GM12878 (cell line): Measurements from ENCODE around the gene NAAA. TPM values are rescaled to one million over a fixed set of nuclear protein-coding genes. Genes with fewer than 3 reads are reported as not detected.

ENCODE experiments used
- ATAC-seq: fragments of 200-7000 bp; cut with Tn5 transposase; 3 replicates; pipeline ENCODE4 v1.9.1; 2020; ENCODE audit warnings: mild to moderate bottlenecking, moderate library complexity
- BruUV-seq: library from RNA; stranded (reverse); fragments of 400-500 nt; replicated peaks from 2 replicates; lab custom pipeline; 2021; lab: Mats Ljungman, UMichigan
- CTCF ChIA-PET: fragments of 300-600 bp; sonication (Branson Sonifier 250); formaldehyde crosslinking; extraction: SDS; loops from one replicate; lab custom pipeline; 2021; ENCODE audit warnings: inconsistent platforms; lab: Yijun Ruan, JAX
- POLR2A ChIA-PET: fragments of 350-600 bp; formaldehyde crosslinking; extraction: SDS; loops from one replicate; lab custom pipeline; 2021; ENCODE audit warnings: inconsistent platforms; lab: Charles Lee
- RAD21 ChIA-PET: fragments of 300-600 bp; sonication (Branson Sonifier 250); formaldehyde crosslinking; loops from one replicate; lab custom pipeline; 2023; ENCODE audit warnings: antibody characterized with exemption; ENCODE audit not compliant: unreplicated experiment; lab: Charles Lee
- SMC1A ChIA-PET: fragments of 300-600 bp; sonication (Branson Sonifier 250); formaldehyde crosslinking; loops from one replicate; lab custom pipeline; 2023; ENCODE audit not compliant: unreplicated experiment, uncharacterized antibody; lab: Charles Lee
- DNase-seq: peaks from one replicate; pipeline ENCODE4 v3.0.0-alpha.2; 2011; ENCODE audit warnings: low read depth, low spot score
- FAIRE-seq: peaks from 3 replicates; lab custom pipeline; 2011; peaks lifted over from hg19 to GRCh38; lab: Jason Lieb, UNC
- H2AFZ ChIP-seq: 2 replicates; pipeline ENCODE4 v1.6.0; 2011; ENCODE audit warnings: low read depth, low read length, control low read depth; ENCODE audit not compliant: control insufficient read depth
- H3K27ac ChIP-seq: 2 replicates; pipeline ENCODE4 v1.5.1; 2011; ENCODE audit warnings: control low read depth; ENCODE audit not compliant: control insufficient read depth, insufficient read depth
- H3K27me3 ChIP-seq, 2 experiments: replicated peaks in 1 of 2; 2 replicates each; pipeline versions ENCODE4 v1.6.0 to v1.6.1; 2011; ENCODE audit warnings: low read length in 1 of 2; ENCODE audit not compliant: control insufficient read depth in 2 of 2, insufficient read depth in 2 of 2
- H3K36me3 ChIP-seq, 2 experiments: 2 replicates each; pipeline ENCODE4 v1.5.1; 2011; ENCODE audit warnings: low read length in 1 of 2; ENCODE audit not compliant: control insufficient read depth in 2 of 2, insufficient read depth in 2 of 2
- H3K4me1 ChIP-seq: 2 replicates; pipeline ENCODE4 v1.6.1; 2011; ENCODE audit warnings: mild to moderate bottlenecking, low read length, moderate library complexity, mixed read lengths; ENCODE audit not compliant: control insufficient read depth, insufficient read depth
- H3K4me2 ChIP-seq: 2 replicates; pipeline ENCODE4 v1.6.0; 2011; ENCODE audit warnings: control low read depth; ENCODE audit not compliant: control insufficient read depth, insufficient read depth
- H3K4me3 ChIP-seq: fragments of 200-600 bp; sonication (generic); 2 replicates; pipeline ENCODE4 v1.5.1; 2016
- H3K79me2 ChIP-seq: 2 replicates; pipeline ENCODE4 v1.6.0; 2011; ENCODE audit warnings: low read length; ENCODE audit not compliant: control insufficient read depth, insufficient read depth
- H3K9ac ChIP-seq: 2 replicates; pipeline ENCODE4 v1.8.0; 2011; ENCODE audit warnings: low read length, control low read depth, mixed read lengths; ENCODE audit not compliant: control insufficient read depth, insufficient read depth
- H3K9me3 ChIP-seq: replicated peaks from 3 replicates; pipeline ENCODE4 v1.5.1; 2011; ENCODE audit warnings: mild to moderate bottlenecking, low read length; ENCODE audit not compliant: control insufficient read depth, insufficient read depth
- H4K20me1 ChIP-seq: 2 replicates; pipeline ENCODE4 v1.6.0; 2011; ENCODE audit not compliant: control insufficient read depth, insufficient read depth
- BHLHE40 ChIP-seq, 2 experiments: fragments of 450-650 bp in 1 of 2; IDR thresholded peaks; 2 replicates each; pipeline ENCODE4 v1.6.1; 2011 to 2017; ENCODE audit warnings: low read depth in 2 of 2, borderline replicate concordance in 1 of 2, improper control_type of control experiment in 1 of 2, low read length in 1 of 2, mild to moderate bottlenecking in 1 of 2
- EED ChIP-seq: sonication (generic); IDR thresholded peaks from 2 replicates; pipeline ENCODE4 v1.6.1; 2016; ENCODE audit warnings: antibody characterized with exemption, low read depth
- IKZF1 ChIP-seq: fragments of 450-650 bp; conservative IDR thresholded peaks from 2 replicates; pipeline ENCODE4 v1.6.1; 2017; ENCODE audit warnings: antibody characterized with exemption, mild to moderate bottlenecking
- KAT2A ChIP-seq: conservative IDR thresholded peaks from 2 replicates; pipeline ENCODE4 v1.6.1; 2011; ENCODE audit warnings: low read depth, low read length; ENCODE audit not compliant: control insufficient read depth
- PAX5 ChIP-seq: IDR thresholded peaks from 2 replicates; pipeline ENCODE4 v1.6.1; 2011; ENCODE audit warnings: low read depth, low read length, borderline replicate concordance
- POLR2A ChIP-seq: IDR thresholded peaks from 2 replicates; pipeline ENCODE4 v1.6.1; 2011; ENCODE audit warnings: low read depth, mild to moderate bottlenecking, low read length
- WGBS: methylation state at CpG from one replicate; pipeline ENCODE4 v1.1.6; 2016; ENCODE audit warnings: low lambda C conversion rate; ENCODE audit not compliant: insufficient replicate concordance, insufficient coverage; ENCODE audit errors: missing lambda C conversion rate; 5-methylcytosine and 5-hydroxymethylcytosine counted together
- in situ Hi-C: fragments of 300-500 bp; cut with MboI; formaldehyde crosslinking; loops from 9 replicates; pipeline ENCODE4 v1.14.3; 2018; ENCODE audit warnings: mixed read lengths
- intact Hi-C: fragments of 100-400 bp; cut with micrococcal nuclease; formaldehyde crosslinking; loops from one replicate; pipeline ENCODE4 v1.14.2; 2022; ENCODE audit not compliant: unreplicated experiment
- polyA plus RNA-seq, 11 experiments: library from polyadenylated mRNA; depleted of rRNA in 4 of 11; unstranded in 6 of 11; stranded (reverse) in 5 of 11; fragments of >200 nt; fragmentation: Nextera tagmentation in 4 of 11; fragmentation: Illumina TruSeq in 1 of 11; extraction: Ambion mirVana in 4 of 11; extraction: Trizol in 1 of 11; gene quantifications; 1 replicate in 1 of 11; 2 replicates in 10 of 11; pipeline versions ENCODE4 v1.2.1 to v1.2.3, GENCODE V29; 2011 to 2016; ENCODE audit warnings: inconsistent platforms in 2 of 11, missing spikeins in 2 of 11, low read depth in 1 of 11
- total RNA-seq, 4 experiments: library from RNA; depleted of rRNA in 3 of 4; stranded (reverse); fragments of >200 nt in 3 of 4; fragmentation: Illumina TruSeq in 1 of 4; extraction: Trizol in 1 of 4; gene quantifications; 2 replicates each; pipeline versions ENCODE4 v1.2.1 to v1.2.3, GENCODE V29; 2013 to 2021
- TF ChIP-seq, protein P1 (sequence below): IDR thresholded peaks from 2 replicates; pipeline ENCODE4 v1.6.1; 2011; ENCODE audit warnings: low read depth, mild to moderate bottlenecking, low read length, moderate library complexity, borderline replicate concordance; ENCODE audit errors: extremely low read depth
- TF ChIP-seq, protein P2 (sequence below): fragments of 450-650 bp; IDR thresholded peaks from 2 replicates; pipeline ENCODE4 v1.6.1; 2016; ENCODE audit warnings: mild to moderate bottlenecking
- TF ChIP-seq, protein P3 (sequence below): IDR thresholded peaks from 2 replicates; pipeline ENCODE4 v1.6.1; 2011; ENCODE audit warnings: borderline replicate concordance, low read depth, mild to moderate bottlenecking, moderate library complexity, low read length; ENCODE audit not compliant: insufficient read depth, poor library complexity, severe bottlenecking
- TF ChIP-seq, protein P4 (sequence below): IDR thresholded peaks from 2 replicates; pipeline ENCODE4 v1.6.1; 2012; ENCODE audit warnings: improper control_type of control experiment, low read depth, low read length; ENCODE audit not compliant: insufficient replicate concordance

The NAAA gene
- total and polyA plus RNA-seq, 10 of the 15 experiments (the other 5 are each of a cell fraction or from before 2014, with no cell fraction given), result 0.60 to 4.9 (median 2.6) TPM

DNA sequence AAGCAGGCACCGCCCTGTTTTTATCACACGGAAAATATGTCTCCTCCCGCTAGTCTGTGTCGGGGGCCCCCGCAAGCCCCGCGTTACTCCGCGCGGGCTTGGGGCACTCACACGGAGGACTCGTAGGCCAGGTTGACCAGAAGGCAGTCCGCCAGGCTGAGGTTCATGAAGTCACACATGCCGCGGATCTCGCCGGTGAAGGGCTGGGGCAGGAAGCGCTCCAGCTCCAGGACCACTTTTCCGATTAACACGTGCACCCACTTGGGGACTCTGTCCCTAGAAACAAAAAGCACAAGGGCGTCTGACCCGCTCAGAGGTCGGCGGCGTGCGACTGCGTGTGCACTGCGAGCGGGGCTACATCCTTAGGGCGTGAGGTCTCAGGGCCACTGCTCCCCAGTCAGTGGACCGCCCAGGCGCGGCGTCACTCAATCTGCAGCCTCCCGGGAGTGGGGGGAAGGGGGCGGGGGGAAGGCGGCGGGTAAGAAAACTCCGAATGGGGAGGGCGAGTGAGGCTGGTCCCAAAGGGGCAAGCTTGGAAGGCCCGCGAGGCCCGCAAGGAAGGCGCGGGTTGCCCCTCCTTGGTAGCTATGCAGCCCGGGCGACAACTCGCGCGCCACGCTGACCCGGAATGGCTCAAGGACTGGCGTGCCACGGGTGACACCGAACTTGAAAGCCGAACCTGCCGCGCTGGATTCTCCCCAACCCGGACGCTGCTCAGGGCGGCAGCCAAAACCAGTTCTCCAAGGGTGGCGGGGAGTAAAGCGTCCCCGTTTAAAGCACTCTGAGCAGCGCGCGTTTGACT, 722 bp downstream of the NAAA start:
- CTCF ChIA-PET, result no interaction called here
- H3K79me2 ChIP-seq, result no peaks in the 10 kb centered on the region
- SMC1A ChIA-PET, result no interaction called here
- no peaks in the 10 kb centered on the region for H3K36me3 ChIP-seq
- no peaks in the 10 kb centered on the region for H4K20me1 ChIP-seq
- in situ Hi-C loops (no loop called here), intact Hi-C loops (no loop called here)
- no peak for TF ChIP-seq IKZF1
- TF ChIP-seq, protein P1, sequence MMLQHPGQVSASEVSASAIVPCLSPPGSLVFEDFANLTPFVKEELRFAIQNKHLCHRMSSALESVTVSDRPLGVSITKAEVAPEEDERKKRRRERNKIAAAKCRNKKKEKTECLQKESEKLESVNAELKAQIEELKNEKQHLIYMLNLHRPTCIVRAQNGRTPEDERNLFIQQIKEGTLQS, result no peak
- TF ChIP-seq PAX5, result peak; percentile 34; the same call in 1 of the 2 replicates
- no peak for TF ChIP-seq KAT2A
- TF ChIP-seq, protein P2, sequence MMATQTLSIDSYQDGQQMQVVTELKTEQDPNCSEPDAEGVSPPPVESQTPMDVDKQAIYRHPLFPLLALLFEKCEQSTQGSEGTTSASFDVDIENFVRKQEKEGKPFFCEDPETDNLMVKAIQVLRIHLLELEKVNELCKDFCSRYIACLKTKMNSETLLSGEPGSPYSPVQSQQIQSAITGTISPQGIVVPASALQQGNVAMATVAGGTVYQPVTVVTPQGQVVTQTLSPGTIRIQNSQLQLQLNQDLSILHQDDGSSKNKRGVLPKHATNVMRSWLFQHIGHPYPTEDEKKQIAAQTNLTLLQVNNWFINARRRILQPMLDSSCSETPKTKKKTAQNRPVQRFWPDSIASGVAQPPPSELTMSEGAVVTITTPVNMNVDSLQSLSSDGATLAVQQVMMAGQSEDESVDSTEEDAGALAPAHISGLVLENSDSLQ, result peak; percentile 58
- peak; percentile 56; the same call in 1 of the 2 replicates for TF ChIP-seq POLR2A
- TF ChIP-seq, protein P3, sequence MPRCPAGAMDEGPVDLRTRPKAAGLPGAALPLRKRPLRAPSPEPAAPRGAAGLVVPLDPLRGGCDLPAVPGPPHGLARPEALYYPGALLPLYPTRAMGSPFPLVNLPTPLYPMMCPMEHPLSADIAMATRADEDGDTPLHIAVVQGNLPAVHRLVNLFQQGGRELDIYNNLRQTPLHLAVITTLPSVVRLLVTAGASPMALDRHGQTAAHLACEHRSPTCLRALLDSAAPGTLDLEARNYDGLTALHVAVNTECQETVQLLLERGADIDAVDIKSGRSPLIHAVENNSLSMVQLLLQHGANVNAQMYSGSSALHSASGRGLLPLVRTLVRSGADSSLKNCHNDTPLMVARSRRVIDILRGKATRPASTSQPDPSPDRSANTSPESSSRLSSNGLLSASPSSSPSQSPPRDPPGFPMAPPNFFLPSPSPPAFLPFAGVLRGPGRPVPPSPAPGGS, result no peak
- 0 out of 2 replicates have a peak, but pooled peaks have one; percentile 8 for TF ChIP-seq EED
- TF ChIP-seq, protein P4, sequence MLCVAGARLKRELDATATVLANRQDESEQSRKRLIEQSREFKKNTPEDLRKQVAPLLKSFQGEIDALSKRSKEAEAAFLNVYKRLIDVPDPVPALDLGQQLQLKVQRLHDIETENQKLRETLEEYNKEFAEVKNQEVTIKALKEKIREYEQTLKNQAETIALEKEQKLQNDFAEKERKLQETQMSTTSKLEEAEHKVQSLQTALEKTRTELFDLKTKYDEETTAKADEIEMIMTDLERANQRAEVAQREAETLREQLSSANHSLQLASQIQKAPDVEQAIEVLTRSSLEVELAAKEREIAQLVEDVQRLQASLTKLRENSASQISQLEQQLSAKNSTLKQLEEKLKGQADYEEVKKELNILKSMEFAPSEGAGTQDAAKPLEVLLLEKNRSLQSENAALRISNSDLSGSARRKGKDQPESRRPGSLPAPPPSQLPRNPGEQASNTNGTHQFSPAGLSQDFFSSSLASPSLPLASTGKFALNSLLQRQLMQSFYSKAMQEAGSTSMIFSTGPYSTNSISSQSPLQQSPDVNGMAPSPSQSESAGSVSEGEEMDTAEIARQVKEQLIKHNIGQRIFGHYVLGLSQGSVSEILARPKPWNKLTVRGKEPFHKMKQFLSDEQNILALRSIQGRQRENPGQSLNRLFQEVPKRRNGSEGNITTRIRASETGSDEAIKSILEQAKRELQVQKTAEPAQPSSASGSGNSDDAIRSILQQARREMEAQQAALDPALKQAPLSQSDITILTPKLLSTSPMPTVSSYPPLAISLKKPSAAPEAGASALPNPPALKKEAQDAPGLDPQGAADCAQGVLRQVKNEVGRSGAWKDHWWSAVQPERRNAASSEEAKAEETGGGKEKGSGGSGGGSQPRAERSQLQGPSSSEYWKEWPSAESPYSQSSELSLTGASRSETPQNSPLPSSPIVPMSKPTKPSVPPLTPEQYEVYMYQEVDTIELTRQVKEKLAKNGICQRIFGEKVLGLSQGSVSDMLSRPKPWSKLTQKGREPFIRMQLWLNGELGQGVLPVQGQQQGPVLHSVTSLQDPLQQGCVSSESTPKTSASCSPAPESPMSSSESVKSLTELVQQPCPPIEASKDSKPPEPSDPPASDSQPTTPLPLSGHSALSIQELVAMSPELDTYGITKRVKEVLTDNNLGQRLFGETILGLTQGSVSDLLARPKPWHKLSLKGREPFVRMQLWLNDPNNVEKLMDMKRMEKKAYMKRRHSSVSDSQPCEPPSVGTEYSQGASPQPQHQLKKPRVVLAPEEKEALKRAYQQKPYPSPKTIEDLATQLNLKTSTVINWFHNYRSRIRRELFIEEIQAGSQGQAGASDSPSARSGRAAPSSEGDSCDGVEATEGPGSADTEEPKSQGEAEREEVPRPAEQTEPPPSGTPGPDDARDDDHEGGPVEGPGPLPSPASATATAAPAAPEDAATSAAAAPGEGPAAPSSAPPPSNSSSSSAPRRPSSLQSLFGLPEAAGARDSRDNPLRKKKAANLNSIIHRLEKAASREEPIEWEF, result no peak
- TF ChIP-seq BHLHE40 (IDR thresholded peaks at IDR 0.05; ENCODE audit: borderline replicate concordance in 1 of 2, low read depth in 2 of 2, low read length in 1 of 2), result peak in 1 of 2 experiments; percentile 26; a peak in 1 of 4 replicates
- no peak overlapping the region for H3K27ac ChIP-seq
- RAD21 ChIA-PET, result no interaction called here
- peak overlapping the region; percentile 67 for H3K9ac ChIP-seq
- WGBS, result under 1% methylated on average over 64 of the region's 67 CpGs
- peak; percentile 56 for FAIRE-seq
- H3K4me1 ChIP-seq, result no peaks in the 10 kb centered on the region
- POLR2A ChIA-PET, result interaction anchor here (0.5 to 0.7 kb wide), 2 partner anchors 10 to 84 kb away, joined by 3 to 5 read pairs; no protein-coding TSS in a partner anchor
- H2AFZ ChIP-seq, result peak overlapping the region; percentile 92
- H3K27me3 ChIP-seq, result no peaks in the 10 kb centered on the region
- peak overlapping the region; percentile 81 for H3K4me3 ChIP-seq
- peak overlapping the region; percentile 98 for H3K4me2 ChIP-seq
- no peak for DNase-seq
- H3K9me3 ChIP-seq, result no peaks in the 10 kb centered on the region
- no TSS peak for BruUV-seq
- peak; percentile 83 for ATAC-seq
